GM04503 (cell line): ENCODE measurements around the gene C8A.
A peak's percentile ranks its signal among the peaks of the same experiment; 100 is the strongest.

Experiments used
- DNase-seq: peaks from one replicate; pipeline ENCODE4 v3.0.0-alpha.2; 2012; ENCODE audit warnings: low read depth

The C8A gene

GRCh38 chr1:56927171-56927570 is 72.6 kb downstream of the C8A start:
- no peak for DNase-seq

GRCh38 chr1:56927986-56928385 is 73.4 kb downstream of the C8A start:
- no peak for DNase-seq

- no peak for DNase-seq
Observed at GRCh38 chr1:56929492-56929891, 74.9 kb downstream of the C8A start.

- no peak for DNase-seq
Observed at GRCh38 chr1:56931211-56931610, 76.6 kb downstream of the C8A start.

GRCh38 chr1:56931686-56932085 is 77.1 kb downstream of the C8A start:
- DNase-seq, result no peak

GRCh38 chr1:56933161-56933560 is 78.6 kb downstream of the C8A start:
- DNase-seq, result no peak

GRCh38 chr1:56933606-56934005 is 79.0 kb downstream of the C8A start:
- no peak for DNase-seq

GRCh38 chr1:56934430-56935060 is 79.9 kb downstream of the C8A start:
- peak; percentile 70 for DNase-seq

GRCh38 chr1:56938646-56939045 is 84.0 kb downstream of the C8A start:
- no peak for DNase-seq

GRCh38 chr1:56939209-56939608 is 84.6 kb downstream of the C8A start:
- DNase-seq, result no peak

- no peak for DNase-seq
Observed at GRCh38 chr1:56940039-56940438, 85.4 kb downstream of the C8A start.

- peak; percentile 64 for DNase-seq
Observed at GRCh38 chr1:56948403-56949023, 93.9 kb downstream of the C8A start.

GRCh38 chr1:56952501-56952900 is 97.9 kb downstream of the C8A start:
- DNase-seq, result no peak

GRCh38 chr1:56953386-56953785 is 98.8 kb downstream of the C8A start:
- DNase-seq, result no peak

GRCh38 chr1:56954664-56955063 is 100.1 kb downstream of the C8A start:
- no peak for DNase-seq

GRCh38 chr1:56957931-56958330 is 103.3 kb downstream of the C8A start:
- DNase-seq, result no peak

GRCh38 chr1:56958526-56958925 is 103.9 kb downstream of the C8A start:
- no peak for DNase-seq

- no peak for DNase-seq
Observed at GRCh38 chr1:56961426-56961825, 106.8 kb downstream of the C8A start.

- no peak for DNase-seq
Observed at GRCh38 chr1:56963667-56964066, 109.1 kb downstream of the C8A start.

- DNase-seq, result no peak
Observed at GRCh38 chr1:56964349-56965017, 109.9 kb downstream of the C8A start.

- DNase-seq, result no peak
Observed at GRCh38 chr1:56965191-56965590, 110.6 kb downstream of the C8A start.

- no peak for DNase-seq
Observed at GRCh38 chr1:56965916-56966697, 111.5 kb downstream of the C8A start, which contains the start of gene C8B. Gene C8B, minus strand, starts transcription at chr1:56966015. Its CDS starts 67 bp downstream, at chr1:56965948.

- DNase-seq, result no peak
Observed at GRCh38 chr1:56966698-56966999, 112.1 kb downstream of the C8A start.
